Measurements from ENCODE around the gene STK33.

STK33 gene

DNA sequence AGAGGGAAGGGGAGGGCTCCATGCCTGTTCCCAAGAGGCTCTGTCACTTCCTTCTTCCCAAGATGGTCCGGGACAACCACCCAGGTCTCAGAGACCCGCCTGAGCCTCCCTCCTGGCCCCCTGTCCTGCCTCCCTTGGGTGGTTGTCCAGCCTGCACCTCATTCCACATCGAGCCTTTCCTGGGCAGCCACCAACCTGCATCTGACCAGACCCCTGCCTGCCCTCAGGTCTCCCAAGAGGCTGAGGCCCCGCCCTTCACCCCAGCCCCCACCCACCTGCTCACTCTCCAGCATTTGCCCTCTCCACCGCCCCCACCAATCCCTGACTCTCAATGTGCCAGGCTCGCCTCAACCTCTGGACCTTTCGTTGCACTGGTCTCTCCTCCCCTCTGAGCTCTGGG, 232.8 kb downstream of the STK33 start:
- WGBS, 2 experiments: 91 to 92% methylated on average over 7 of the region's 7 CpGs
- Histone ChIP-seq H3K36me3 (ENCODE audit: control insufficient read depth, insufficient read depth, low read length) (no peaks in the 10 kb centered on the region), H3K27me3 (ENCODE audit: control insufficient read depth, insufficient read depth, low read length, poor library complexity, severe bottlenecking) (no peaks in the 10 kb centered on the region), H3K9me3 (ENCODE audit: control insufficient read depth, low read length) (no peaks in the 10 kb centered on the region), H3K4me1 (ENCODE audit: control insufficient read depth, insufficient read depth, low read length) (peaks cover 16% of the 10 kb centered on the region), H3K4me3 (ENCODE audit: insufficient read depth, low read depth, low read length) (no peak overlapping the region), H3K27ac (ENCODE audit: insufficient read depth, low read depth, low read length, poor library complexity, severe bottlenecking) (no peak overlapping the region)

DNA sequence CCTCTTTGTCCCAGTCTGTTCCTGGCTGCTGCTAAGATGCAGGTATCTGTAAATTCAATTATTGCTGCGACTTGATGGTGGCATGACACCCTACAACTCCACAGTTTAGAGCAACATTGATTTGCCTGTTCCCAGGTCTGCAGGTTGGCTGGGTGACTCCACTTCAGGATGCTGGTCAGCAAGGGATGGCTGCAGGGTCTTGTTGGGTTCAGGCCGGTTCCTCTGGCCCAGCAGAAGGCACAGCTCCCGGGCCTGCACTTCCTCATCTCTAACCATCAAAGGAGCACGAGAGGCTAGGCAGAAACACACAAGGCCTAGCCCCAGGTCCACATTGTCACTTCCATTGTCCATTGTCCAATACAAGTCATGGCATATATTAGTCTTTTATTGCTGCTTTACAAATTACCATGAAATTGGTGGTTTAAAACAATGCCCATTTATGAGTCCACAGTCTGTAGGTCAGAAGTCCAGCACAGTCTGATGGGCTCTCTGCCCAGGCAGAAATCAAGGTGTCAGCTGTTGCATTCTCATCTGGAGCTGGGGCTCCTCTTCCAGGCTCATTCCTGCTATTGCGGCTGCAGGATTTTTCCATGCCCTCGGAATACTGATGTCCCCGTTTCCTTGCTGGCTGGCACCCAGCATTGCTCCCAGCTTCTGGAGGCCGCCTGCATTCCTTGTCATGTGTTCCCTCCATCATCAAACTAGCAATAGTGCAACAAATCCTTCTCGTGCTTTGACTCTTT, 233.8 kb downstream of the STK33 start:
- Histone ChIP-seq H3K27ac (ENCODE audit: insufficient read depth, low read depth, low read length, poor library complexity, severe bottlenecking) (no peak overlapping the region), H3K27me3 (ENCODE audit: control insufficient read depth, insufficient read depth, low read length, poor library complexity, severe bottlenecking) (no peaks in the 10 kb centered on the region), H3K9me3 (ENCODE audit: control insufficient read depth, low read length) (no peaks in the 10 kb centered on the region), H3K4me1 (ENCODE audit: control insufficient read depth, insufficient read depth, low read length) (peaks cover 19% of the 10 kb centered on the region), H3K36me3 (ENCODE audit: control insufficient read depth, insufficient read depth, low read length) (no peaks in the 10 kb centered on the region), H3K4me3 (ENCODE audit: insufficient read depth, low read depth, low read length) (no peak overlapping the region)
- 88 to 89% methylated on average over 9 of the region's 9 CpGs for WGBS, 2 experiments

GRCh38 chr11:8359521-8359920, 234.5 kb downstream of the STK33 start:
- Histone ChIP-seq H3K4me1 (ENCODE audit: control insufficient read depth, insufficient read depth, low read length) (peaks cover 26% of the 10 kb centered on the region), H3K9me3 (ENCODE audit: control insufficient read depth, low read length) (no peaks in the 10 kb centered on the region), H3K36me3 (ENCODE audit: control insufficient read depth, insufficient read depth, low read length) (no peaks in the 10 kb centered on the region), H3K4me3 (ENCODE audit: insufficient read depth, low read depth, low read length) (no peak overlapping the region), H3K27me3 (ENCODE audit: control insufficient read depth, insufficient read depth, low read length, poor library complexity, severe bottlenecking) (no peaks in the 10 kb centered on the region), H3K27ac (ENCODE audit: insufficient read depth, low read depth, low read length, poor library complexity, severe bottlenecking) (no peak overlapping the region)
- 95 to 96% methylated on average over 6 of the region's 6 CpGs for WGBS, 2 experiments

GRCh38 chr11:8357891-8358566, 236.0 kb downstream of the STK33 start:
- Histone ChIP-seq H3K36me3 (ENCODE audit: control insufficient read depth, insufficient read depth, low read length) (no peaks in the 10 kb centered on the region), H3K9me3 (ENCODE audit: control insufficient read depth, low read length) (no peaks in the 10 kb centered on the region), H3K27ac (ENCODE audit: insufficient read depth, low read depth, low read length, poor library complexity, severe bottlenecking) (no peak overlapping the region), H3K27me3 (ENCODE audit: control insufficient read depth, insufficient read depth, low read length, poor library complexity, severe bottlenecking) (no peaks in the 10 kb centered on the region), H3K4me1 (ENCODE audit: control insufficient read depth, insufficient read depth, low read length) (peaks cover 40% of the 10 kb centered on the region), H3K4me3 (ENCODE audit: insufficient read depth, low read depth, low read length) (no peak overlapping the region)
- WGBS, 2 experiments: 91 to 92% methylated on average over 13 of the region's 13 CpGs

DNA sequence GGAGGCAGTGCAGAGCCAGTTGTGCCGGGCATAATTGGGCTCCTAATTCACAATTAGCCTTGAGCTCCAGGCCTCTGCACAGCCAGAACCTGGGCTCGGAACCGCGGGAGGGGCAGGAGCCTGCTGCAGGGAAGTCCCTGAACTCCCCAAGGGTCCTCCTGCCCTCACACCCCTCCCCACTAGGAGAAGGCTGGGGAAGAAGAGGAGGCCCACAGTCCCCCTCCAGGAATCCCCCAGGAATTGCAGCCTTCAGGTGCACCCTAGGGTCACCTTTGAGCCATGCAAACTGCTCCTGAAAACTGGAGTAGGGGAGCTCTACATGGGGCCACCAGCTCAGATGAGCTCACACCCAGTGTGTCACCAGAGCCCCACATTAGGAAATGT, 236.5 kb downstream of the STK33 start:
- no peaks in the 10 kb centered on the region for H3K9me3 ChIP-seq (ENCODE audit: control insufficient read depth, low read length)
- H3K4me1 ChIP-seq (ENCODE audit: control insufficient read depth, insufficient read depth, low read length): peaks cover 43% of the 10 kb centered on the region
- no peak overlapping the region for H3K4me3 ChIP-seq (ENCODE audit: insufficient read depth, low read depth, low read length)
- H3K27ac ChIP-seq (ENCODE audit: insufficient read depth, low read depth, low read length, poor library complexity, severe bottlenecking): no peak overlapping the region
- WGBS, 2 experiments: 81 to 93% methylated on average over 4 of the region's 4 CpGs
- H3K36me3 ChIP-seq (ENCODE audit: control insufficient read depth, insufficient read depth, low read length): no peaks in the 10 kb centered on the region
- H3K27me3 ChIP-seq (ENCODE audit: control insufficient read depth, insufficient read depth, low read length, poor library complexity, severe bottlenecking): no peaks in the 10 kb centered on the region

- H3K27ac ChIP-seq (ENCODE audit: insufficient read depth, low read depth, low read length, poor library complexity, severe bottlenecking): no peak overlapping the region
- 92 to 93% methylated on average over 30 of the region's 30 CpGs for WGBS, 2 experiments
- no peaks in the 10 kb centered on the region for H3K9me3 ChIP-seq (ENCODE audit: control insufficient read depth, low read length)
- no peaks in the 10 kb centered on the region for H3K27me3 ChIP-seq (ENCODE audit: control insufficient read depth, insufficient read depth, low read length, poor library complexity, severe bottlenecking)
- H3K36me3 ChIP-seq (ENCODE audit: control insufficient read depth, insufficient read depth, low read length): no peaks in the 10 kb centered on the region
- H3K4me3 ChIP-seq (ENCODE audit: insufficient read depth, low read depth, low read length): no peak overlapping the region
- H3K4me1 ChIP-seq (ENCODE audit: control insufficient read depth, insufficient read depth, low read length): peaks cover 43% of the 10 kb centered on the region
These were observed 237.1 kb downstream of the STK33 start for GRCh38 chr11:8356721-8357504.

GRCh38 chr11:8356216-8356615, 237.8 kb downstream of the STK33 start:
- Histone ChIP-seq H3K9me3 (ENCODE audit: control insufficient read depth, low read length) (no peaks in the 10 kb centered on the region), H3K4me1 (ENCODE audit: control insufficient read depth, insufficient read depth, low read length) (peaks cover 43% of the 10 kb centered on the region), H3K27ac (ENCODE audit: insufficient read depth, low read depth, low read length, poor library complexity, severe bottlenecking) (no peak overlapping the region), H3K36me3 (ENCODE audit: control insufficient read depth, insufficient read depth, low read length) (no peaks in the 10 kb centered on the region), H3K4me3 (ENCODE audit: insufficient read depth, low read depth, low read length) (no peak overlapping the region), H3K27me3 (ENCODE audit: control insufficient read depth, insufficient read depth, low read length, poor library complexity, severe bottlenecking) (no peaks in the 10 kb centered on the region)
- WGBS, 2 experiments: 92 to 95% methylated on average over 8 of the region's 8 CpGs

DNA sequence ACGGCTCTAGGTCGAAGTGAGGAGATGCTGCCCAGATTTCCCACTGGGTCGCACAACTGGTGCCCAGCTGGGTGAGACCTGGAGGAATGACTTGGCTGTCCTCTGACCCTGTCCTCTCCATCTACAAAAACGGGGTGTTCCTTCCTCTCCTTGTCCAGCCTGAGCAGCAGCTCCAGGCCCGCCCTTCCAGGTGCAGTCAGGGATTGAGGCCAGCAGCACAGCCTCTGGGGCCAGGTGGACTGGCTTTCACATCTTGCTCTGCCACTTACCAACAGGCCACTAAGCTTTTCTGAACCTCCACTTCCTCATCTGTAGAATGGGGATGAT, 238.6 kb downstream of the STK33 start:
- no peaks in the 10 kb centered on the region for H3K27me3 ChIP-seq (ENCODE audit: control insufficient read depth, insufficient read depth, low read length, poor library complexity, severe bottlenecking)
- H3K27ac ChIP-seq (ENCODE audit: insufficient read depth, low read depth, low read length, poor library complexity, severe bottlenecking): no peak overlapping the region
- H3K9me3 ChIP-seq (ENCODE audit: control insufficient read depth, low read length): no peaks in the 10 kb centered on the region
- WGBS, 2 experiments: 93 to 96% methylated on average over 5 of the region's 5 CpGs
- peaks cover 43% of the 10 kb centered on the region for H3K4me1 ChIP-seq (ENCODE audit: control insufficient read depth, insufficient read depth, low read length)
- no peaks in the 10 kb centered on the region for H3K36me3 ChIP-seq (ENCODE audit: control insufficient read depth, insufficient read depth, low read length)
- H3K4me3 ChIP-seq (ENCODE audit: insufficient read depth, low read depth, low read length): no peak overlapping the region

DNA sequence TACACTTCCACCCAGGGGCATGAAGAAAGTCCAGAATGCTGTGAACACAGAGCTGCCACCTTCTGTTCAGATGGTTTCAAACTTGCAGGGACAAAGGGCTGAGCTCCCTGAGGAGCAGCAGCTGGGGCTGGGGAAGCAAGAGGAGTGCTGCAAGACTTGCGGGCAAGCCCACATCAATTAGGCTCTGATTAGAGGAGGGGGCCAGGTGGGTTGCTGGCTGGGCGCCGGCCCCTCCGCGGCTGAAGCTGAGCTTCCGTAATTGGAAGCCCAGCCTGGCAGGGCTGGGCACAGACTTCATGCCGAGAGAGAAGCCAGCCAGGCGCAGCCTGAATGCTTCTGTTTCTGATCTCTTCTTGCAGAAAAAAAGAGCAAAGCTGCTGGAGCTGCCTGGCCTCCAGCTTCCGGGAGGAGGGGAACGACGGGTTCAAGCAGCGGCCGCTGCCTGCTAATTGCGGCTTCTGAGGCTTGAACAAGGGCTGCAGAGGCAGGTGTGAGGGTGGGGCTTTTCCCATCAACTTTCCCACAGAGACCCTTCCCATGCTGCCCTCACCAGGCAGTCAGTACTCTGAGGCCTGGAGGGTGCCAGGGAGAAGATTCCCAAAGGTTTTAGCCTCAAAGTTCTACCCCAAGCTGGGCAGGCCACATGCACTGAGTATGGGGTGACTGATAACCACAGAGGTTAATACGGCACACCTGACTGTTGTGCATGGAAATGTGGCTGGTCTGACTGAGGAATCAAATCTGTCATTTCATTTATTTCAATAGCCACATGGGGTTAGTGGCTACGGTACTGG, 239.2 kb downstream of the STK33 start:
- Histone ChIP-seq H3K27me3 (ENCODE audit: control insufficient read depth, insufficient read depth, low read length, poor library complexity, severe bottlenecking) (no peaks in the 10 kb centered on the region), H3K36me3 (ENCODE audit: control insufficient read depth, insufficient read depth, low read length) (no peaks in the 10 kb centered on the region), H3K4me3 (ENCODE audit: insufficient read depth, low read depth, low read length) (no peak overlapping the region), H3K9me3 (ENCODE audit: control insufficient read depth, low read length) (no peaks in the 10 kb centered on the region), H3K4me1 (ENCODE audit: control insufficient read depth, insufficient read depth, low read length) (peaks cover 43% of the 10 kb centered on the region), H3K27ac (ENCODE audit: insufficient read depth, low read depth, low read length, poor library complexity, severe bottlenecking) (peak overlapping the region; percentile 72)
- WGBS, 2 experiments: 54 to 57% methylated on average over 16 of the region's 16 CpGs

Data from ectodermal cell (in vitro differentiated cells).